GM12872 (cell line): ENCODE measurements around the gene WDR91.

Source experiments
- CTCF ChIP-seq: IDR thresholded peaks from 3 replicates; pipeline ENCODE4 v1.5.1; 2011; ENCODE audit warnings: low read depth, mild to moderate bottlenecking, low read length, moderate library complexity; ENCODE audit not compliant: insufficient read depth

The WDR91 gene

GRCh38 chr7:135224027-135224426, 12.7 kb upstream of the WDR91 start:
- no peak for TF ChIP-seq CTCF

- no peak for TF ChIP-seq CTCF
These were observed 6.6 kb upstream of the WDR91 start for GRCh38 chr7:135217645-135218509.

- no peak for TF ChIP-seq CTCF
These were observed 4.4 kb upstream of the WDR91 start for GRCh38 chr7:135215698-135216097.

- TF ChIP-seq CTCF: no peak
These were observed 3.9 kb upstream of the WDR91 start for GRCh38 chr7:135215180-135215579.

- no peak for TF ChIP-seq CTCF
These were observed 2.5 kb upstream of the WDR91 start for GRCh38 chr7:135213831-135214230.

GRCh38 chr7:135210888-135211178, 493 bp downstream of the WDR91 start:
- TF ChIP-seq CTCF: 0 out of 3 replicates have a peak, but pooled peaks have one; percentile 13

GRCh38 chr7:135209225-135209834, 2.0 kb downstream of the WDR91 start:
- no peak for TF ChIP-seq CTCF
